ENCODE results near the gene GOLT1A.

The GOLT1A gene, protein sequence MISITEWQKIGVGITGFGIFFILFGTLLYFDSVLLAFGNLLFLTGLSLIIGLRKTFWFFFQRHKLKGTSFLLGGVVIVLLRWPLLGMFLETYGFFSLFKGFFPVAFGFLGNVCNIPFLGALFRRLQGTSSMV

DNA sequence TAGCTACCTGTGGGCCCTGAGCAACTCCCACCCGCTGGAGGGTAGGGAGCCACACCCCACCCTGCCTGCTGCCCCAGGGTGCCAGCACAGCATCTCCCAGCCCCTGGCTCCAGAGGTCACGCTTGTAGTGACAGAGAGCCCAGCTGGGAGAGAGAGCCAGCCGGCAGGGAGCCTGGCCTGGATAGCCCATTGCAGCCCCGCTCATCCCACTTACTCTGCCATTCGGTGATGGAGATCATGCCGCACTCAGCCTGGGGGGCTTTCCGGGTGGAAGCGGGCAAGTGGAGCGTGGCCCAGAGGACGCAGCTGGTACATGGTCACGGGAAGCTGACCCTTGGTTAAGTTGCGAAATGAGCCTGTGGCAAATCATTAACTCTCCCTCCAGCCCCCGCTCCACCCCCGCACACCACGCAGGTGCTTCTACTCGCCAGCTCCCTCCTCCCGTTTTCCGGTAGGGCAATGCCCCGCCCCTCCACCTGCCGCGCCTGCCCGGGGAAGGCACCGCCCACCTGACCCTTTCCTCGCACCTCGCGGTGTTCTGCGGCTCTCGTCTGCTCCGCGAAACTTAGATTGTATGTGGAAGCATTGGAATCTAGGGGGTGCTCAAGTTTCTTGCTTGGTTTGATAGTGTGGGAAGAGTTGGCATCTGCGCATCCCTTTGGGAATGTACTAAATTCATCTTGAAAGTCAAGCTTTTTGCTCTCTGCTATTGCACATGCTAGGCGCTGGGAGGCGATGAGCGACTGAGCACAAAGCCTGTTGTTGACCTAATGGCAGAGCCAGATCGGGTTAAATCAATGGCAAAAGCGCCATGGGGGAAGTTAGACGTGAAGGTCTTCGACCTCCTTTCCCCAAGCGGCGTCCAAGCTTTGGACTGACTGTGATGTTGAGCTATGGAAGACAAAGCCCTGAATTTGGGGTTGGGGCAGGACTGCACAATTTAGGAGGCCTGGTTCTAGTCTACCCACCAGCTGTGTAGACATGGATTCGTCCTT lies at the start of gene GOLT1A:
Gene GOLT1A (minus strand): TSS at position 321 of the 995 bp plus-strand sequence. CDS start 82 bp downstream, at position 239.
- peak in 2 of 3 donors; percentile 15 to 44 for DNase-seq (ENCODE audit: low read depth in 3 of 3)

DNA sequence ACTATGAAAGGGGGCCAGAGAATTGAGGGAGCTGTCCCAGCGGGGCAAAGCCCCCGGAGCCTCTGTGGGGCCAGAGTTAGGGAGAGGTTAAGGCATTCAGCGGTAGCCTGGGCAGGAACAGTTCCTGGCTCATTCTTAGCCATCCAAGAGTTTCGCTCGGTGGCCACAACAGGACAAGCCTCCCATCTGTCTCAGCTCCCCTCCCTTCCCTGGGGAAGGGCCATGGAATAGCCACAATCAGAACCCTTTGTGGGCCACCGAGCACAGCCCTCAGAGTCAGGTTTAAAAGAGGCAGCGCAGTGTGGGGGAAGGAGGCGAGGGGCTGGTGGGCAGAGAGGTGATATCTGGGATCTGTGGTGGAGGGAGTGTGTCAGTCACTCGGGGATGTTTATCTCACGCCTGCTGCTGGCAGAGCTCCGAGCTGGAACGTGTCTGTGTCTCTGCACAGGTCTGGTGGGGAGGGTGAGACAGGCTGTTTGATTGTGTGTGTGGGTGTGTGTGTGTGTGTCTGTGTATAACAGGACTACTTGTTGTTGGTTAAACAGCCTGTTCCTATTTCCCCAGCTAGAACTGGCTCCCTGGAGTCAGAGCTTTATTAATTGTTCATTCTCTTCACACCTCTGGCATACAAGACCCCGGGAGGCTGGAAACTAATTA lies 49.6 kb upstream of the GOLT1A start:
- no peak for DNase-seq (ENCODE audit: low read depth in 3 of 3)

DNA sequence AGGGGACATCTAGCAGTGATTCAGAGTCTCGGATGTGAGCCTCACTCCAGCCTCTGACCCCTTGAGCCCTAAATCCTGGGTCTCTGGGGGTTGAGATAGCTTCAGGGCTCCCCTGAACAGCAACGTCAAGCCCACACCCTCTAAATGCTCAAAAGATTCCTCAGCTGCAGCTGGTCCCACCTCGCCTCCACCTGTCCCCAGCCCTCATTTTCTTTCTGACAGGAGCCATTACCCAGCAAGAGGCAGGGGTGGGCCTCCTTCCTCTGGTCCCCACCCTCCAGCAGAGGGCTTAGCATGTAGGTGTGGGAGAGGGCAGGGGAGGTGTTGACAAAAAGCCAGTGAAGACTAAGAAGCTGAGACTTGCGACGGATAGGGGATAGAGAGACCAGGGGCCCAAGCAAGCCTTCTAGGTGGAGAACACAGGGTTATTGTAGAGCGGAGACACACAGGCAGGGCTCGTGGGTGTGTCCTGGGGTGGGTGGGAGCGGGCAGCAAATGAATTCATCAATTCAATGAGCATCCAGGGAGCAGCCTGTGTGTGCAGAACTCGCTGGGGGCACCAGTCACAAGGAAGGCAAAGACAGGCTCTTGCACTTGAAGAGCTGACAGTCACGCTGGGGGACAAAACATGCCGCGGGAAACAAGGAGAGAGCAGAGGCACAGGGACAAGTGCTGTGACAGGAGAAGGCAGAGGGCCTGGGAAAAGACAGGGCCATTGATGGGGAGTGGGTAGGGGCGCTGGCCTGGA lies 48.9 kb upstream of the GOLT1A start:
- no peak for DNase-seq (ENCODE audit: low read depth in 3 of 3)

DNA sequence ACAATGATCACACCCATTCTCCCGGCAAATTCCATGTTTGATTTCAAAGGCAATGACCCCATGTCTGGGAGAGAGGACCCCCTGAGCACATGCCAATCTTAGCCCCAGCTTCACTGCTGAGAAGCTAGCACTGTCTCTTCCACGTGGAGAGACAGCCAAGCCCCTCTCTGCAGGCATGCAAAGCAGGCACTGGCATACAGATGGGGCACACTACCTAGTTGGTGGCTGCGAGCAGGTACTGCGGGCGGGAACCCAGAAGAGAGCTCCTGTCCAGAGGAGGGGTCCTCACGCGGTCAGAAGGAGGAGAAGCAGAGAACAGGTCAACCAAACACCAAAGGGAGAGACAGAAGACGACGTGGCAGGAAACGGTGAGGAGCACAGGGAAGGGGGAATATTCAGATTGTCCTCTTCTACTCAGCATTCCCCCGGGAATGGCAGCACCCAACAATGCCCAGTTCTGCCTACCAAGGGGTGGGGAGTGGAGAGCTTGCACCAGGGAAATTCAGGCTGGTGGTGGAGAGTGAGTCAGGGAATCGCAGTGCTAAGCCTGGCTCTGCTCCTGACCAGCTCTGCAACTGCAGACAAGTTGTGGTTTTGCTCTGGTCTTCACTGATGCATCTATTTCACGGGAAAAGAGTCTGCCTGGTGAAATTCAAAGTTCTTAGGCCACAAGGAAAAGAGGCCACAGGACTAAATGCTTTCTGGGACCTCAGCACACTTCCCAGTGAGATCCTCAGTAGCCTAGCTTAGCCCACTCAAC lies 48.1 kb upstream of the GOLT1A start:
- no peak for DNase-seq (ENCODE audit: low read depth in 3 of 3)

DNA sequence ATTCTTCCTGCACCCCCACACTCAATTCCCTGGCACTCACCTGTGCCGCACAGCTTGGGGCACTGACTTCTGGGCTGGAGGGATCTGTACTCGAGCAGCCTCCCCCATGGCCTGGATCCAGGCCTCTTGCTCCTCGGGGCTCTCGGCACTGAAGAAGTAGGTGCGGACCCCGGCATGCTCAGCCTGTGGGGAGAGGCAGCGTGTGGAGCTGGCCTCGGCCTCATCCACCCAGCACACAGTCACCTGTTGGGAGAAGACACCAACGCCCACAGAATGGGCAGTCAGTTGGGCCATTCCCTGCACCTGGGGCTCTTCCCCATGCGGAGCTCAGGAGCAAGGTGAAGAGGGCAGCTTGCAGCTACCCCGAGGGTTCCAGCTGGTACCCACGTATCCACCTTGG lies 47.5 kb upstream of the GOLT1A start:
- DNase-seq (ENCODE audit: low read depth in 3 of 3) = no peak

DNA sequence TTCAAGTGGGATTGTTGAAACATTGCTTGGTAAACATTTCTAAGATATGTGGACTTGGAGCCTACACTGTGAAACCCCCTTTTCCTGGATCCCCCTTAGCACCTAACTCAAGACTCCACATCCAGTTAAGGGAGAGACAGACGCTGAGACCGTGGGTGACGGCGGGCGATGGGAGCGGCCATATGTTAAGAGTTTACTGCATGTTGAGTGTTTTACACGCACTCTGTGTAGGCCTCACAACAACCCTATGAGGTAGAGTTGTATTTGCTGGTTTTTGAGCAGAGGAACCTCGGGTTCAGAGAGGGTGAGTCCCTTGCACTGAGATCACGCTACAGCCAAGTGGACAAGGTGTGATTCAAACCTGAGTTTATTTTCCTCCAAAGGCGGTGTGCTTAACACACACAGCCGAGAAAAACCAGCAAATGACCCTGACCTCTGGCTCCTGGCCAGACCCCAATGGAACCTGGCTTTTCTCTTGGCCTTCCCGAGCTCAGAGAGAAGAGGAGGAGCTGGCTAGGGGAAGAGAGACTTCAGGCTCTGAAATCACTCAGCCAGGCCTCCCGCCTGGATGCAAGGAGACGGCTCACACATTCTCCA lies 46.9 kb upstream of the GOLT1A start:
- no peak for DNase-seq (ENCODE audit: low read depth in 3 of 3)

DNA sequence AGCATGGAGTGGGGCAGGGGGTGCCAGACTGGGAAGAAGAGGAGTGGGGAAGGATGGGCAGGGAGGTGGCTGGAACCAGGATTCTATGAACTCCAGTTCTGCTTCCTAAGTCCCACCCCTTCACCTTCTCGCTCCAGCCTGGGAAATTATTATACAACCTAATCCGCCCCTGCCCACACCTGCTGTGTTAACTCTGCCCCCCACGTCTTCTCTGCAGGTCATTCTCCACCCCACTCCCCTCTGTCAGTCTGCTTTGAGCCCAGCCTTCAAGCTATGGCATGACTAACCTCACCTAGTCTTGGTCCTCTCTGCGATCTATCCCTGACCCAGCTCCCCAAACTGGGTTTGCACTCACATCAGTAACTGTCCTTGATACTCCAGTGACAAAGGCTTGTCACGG lies 46.0 kb upstream of the GOLT1A start:
- no peak for DNase-seq (ENCODE audit: low read depth in 3 of 3)

DNA sequence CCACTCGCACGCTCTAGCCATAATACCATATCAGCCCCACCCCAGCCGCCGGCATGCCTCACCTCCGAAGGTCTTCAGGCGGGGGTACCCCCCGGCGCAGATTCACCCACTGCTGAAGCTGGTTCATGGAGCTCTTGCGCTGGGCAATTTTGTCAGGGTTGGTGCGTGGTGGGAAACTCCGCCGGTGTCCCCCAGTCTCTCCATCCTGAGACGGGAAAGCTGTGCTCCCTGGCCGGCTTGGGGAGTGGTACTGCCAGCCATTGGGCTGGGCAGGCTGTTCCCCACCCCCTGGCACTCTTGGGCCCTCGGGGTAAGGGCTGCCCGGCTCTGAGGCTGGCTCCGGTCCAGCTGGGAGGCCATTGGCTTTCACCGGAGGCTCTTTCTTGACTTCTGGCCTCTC lies 45.4 kb upstream of the GOLT1A start:
- no peak for DNase-seq (ENCODE audit: low read depth in 3 of 3)

DNA sequence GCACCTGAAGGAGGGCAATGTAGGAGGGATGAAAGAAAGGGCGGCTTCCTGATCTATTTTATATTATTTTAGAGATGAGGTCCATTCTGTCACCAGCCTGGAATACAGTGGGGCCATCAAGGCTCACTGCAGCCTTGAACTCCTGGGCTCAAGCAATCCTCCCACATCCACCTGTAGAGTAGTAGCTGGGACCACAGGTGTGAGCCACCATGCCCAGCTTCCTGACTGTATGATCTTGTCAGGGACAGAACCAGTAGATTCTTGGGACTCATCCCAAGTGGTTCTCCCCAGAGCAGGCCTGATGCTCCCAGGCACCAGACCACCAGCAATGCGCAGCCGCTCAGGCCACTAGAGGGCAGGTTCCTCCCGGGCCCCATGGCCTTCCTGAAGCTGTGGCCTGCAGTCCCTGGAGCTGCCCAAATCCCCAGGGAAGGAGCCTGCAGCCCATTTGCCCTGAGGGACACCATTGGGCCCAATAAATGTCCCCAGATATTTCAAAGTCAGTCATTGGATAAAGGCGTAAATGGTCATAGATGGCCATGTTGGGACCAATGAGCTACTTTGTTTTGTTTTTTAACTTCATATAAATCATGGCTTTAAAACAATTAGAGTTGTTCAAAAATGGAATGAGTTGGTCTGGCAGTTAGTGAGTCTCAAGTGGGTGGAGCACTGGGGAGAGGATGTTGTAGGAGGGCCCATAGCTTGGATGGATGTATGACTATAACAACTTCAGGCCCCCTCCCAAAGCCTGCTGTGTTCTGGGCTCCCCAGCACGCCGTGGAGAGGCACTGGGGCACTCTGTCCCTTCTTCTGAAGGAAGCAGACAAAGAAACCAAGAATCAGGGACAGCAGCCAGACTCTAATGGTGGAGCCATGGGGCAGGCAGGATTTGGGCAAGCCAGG lies 44.7 kb upstream of the GOLT1A start:
- peak; percentile 11 to 41 (median 14) for DNase-seq (ENCODE audit: low read depth in 3 of 3)

DNA sequence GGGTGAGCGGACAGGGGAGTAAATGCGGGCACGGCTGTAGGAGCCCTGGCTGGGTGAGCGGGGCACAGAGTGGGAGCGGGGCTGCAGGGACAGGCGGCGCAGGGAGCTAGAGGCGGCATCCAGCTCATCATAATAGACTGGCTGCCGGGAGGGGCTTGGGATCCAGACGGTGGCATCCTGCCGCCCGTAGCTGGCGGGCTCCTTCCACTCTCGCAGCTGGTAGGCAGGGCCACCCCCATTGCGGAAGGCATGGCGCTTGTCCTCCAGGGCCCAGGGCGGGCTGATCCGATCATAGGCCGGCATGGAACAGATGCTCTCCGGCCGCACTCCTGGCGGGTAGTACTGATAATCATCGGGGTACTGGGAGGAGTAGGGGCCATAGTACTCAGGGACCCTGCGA lies 43.7 kb upstream of the GOLT1A start:
- DNase-seq (ENCODE audit: low read depth in 3 of 3) = no peak

DNA sequence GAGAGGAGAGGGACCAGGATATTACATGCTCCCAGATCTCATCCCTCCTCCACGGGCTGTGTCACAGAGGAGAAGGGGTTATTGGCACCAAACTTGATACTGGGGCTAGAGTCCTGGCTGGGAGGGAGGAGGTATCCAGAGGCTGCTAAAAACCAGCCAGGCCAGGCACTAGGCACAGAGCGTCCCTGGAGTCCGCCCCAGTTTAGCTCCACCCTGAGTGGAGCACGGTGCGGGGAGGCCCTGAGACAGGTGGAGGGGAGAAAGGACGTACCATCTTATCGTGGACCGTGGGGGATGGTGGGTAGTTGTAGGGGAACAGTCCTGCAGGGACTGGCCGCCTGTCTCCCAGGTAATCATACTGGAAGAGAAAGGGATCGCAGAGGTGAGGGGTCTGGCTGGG lies 42.7 kb upstream of the GOLT1A start:
- DNase-seq (ENCODE audit: low read depth in 3 of 3) = no peak

DNA sequence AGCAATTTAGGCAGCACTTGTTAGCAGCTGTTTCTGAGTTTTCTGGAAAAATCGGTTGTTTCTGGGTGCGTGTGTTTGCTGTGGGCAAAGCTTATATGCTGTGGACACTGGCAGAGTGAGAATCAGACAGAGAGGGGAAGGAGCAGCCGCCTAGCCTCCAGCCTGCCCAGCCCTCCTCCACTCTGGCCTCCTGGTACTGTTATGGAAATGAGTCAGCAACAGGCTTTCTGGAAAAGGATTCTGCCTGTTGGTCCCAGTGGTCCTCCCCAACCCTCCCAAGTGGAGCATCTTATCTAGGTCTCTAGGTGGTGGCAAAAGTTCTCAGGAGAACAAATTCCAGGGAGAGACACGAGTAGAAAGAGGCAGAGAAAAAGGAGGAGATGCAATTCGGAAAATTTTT lies 42.2 kb upstream of the GOLT1A start:
- no peak for DNase-seq (ENCODE audit: low read depth in 3 of 3)

DNA sequence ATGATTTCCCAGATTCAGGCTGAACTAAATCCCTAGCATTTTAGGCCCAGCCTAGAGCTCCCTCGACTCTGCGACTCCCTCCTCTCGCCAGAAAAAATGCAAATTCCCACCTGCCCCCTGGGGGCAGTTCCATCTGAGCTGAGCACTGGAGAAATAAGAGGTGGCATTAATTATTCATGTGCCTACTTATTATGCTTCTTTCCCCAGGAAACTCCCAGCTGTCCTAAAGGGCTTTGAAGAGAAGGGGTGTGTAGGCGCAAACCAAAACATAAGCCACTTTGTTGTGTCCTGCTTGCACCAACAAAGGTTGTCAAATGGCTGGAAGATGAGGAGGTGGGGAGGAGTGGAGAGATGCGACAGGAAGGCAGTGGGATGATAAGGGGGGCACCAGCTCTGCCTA lies 41.4 kb upstream of the GOLT1A start:
- no peak for DNase-seq (ENCODE audit: low read depth in 3 of 3)

DNA sequence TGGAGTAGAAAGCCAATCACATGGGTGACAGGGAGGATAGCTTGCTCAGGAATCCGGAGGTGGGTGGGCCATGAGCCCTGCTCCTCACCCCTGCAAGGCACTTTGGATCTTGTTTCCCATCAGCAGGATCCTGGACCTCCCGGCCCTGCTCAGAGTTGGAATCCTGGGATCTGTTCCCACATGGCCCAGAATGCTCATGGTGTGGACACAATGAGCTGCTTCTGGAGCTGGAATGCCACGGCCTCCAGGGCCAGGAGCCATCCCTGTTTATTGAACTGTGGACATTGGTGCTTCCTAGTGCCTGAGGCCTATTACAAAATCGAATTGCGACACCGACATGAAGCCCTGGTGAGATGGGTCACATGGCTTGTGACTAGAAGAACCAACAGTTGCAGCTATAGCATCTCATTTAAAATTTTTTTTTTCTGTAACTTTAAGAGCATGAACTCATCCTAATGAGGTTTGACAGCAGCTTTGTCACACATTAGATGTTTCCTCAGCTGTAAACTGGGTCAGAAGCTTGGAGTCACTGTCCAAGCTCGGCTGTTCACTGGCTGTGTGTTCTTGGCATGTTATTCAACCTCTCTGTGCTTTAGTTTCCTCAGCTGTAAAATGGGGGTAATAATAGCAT lies 40.4 kb upstream of the GOLT1A start:
- no peak for DNase-seq (ENCODE audit: low read depth in 3 of 3)

DNA sequence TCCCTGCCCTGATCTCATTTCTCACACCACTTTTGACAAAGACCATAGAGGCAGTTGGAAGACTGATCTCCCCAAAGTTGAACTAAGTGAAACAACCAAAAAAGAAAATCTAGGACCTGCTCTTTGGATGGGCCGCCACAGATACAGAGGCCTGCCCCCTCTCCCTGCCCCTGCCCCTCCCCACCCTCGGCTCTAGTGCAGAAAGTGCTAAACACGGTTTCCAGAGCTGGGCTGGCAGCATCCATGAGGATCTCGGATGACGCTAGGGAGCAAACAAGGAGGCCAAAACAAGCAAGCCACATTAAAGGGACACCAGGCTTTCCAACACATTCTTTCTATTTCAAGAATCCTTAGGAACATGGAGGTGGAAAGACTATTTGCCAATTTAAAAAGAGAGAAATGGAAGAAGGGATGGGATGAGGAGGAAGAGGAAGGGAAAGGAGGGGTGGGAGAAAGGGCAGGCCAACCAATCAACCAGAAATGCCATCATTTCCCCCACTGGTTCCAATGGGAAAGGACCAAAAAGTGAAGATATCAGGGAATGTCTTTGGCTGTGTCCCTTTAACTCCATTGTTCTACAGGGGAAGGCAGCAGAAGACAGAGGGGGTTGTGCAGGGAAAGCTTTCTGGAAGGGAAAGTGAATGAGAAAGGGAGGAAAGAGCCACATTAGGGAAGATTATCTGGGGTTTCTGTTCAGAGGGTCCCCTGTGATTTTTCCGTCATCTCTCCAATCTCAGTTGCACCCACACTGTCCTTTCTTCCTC lies 38.3 kb upstream of the GOLT1A start:
- no peak for DNase-seq (ENCODE audit: low read depth in 3 of 3)

DNA sequence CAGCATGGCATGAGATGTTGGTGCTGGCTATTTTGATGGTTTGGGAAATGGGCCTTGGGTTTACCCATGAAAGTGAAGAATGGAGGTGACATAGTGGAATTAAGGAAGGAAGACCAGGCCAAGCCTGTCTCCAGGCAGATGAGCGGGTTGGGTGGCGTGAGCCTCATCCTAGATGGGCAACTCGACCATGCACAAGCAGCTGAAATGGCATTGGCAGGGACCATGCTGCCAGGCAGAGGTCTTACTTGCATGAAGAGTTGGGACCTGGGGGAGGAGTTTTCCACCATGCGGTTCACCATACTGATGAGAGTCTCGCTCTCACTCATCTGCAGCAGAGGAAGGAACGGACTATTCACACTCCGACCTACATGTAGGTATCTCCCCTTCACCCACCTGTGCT lies 37.5 kb upstream of the GOLT1A start:
- no peak for DNase-seq (ENCODE audit: low read depth in 3 of 3)

DNA sequence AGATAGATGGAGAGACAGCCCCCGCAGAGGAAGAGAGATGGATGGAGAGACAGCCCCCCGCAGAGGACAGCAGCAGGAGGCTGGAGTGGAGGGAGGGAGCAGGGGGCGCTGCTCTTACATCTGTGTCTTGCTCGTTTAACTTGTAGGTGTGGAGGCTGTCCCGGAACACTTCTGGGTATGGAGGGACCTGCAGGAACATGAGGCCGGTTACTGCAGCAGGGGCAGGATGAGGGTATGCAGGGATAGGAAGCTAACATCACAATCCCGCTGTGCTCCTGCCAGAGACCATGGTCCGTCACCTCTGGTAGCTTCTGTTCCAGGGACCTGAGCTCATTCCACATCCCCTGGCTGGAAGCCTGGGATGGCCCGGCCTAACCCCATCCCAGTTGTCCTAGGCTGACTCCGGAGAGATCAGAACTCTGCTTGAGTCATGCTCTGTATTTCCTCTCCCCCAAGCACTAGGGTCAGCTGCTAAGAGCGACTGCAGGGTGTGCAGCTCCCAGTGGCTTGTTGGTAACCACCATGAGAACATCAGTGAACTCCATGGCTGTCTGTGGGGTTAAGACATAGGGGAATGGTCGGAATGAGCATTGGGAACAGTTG lies 36.7 kb upstream of the GOLT1A start:
- no peak for DNase-seq (ENCODE audit: low read depth in 3 of 3)
